NT2/D1 (cell line): ENCODE results near the gene NTN1.

Experiments used
- DNase-seq: peaks from one replicate; pipeline ENCODE4 v3.0.0-alpha.2; 2011; ENCODE audit warnings: low read depth, low spot score
- H3K27me3 ChIP-seq: 2 replicates; pipeline ENCODE4 v1.6.0; 2011; ENCODE audit warnings: mild to moderate bottlenecking; ENCODE audit not compliant: insufficient read length, insufficient read depth
- H3K36me3 ChIP-seq: 2 replicates; pipeline ENCODE4 v1.6.1; 2011; ENCODE audit warnings: mild to moderate bottlenecking, low read length, mixed read lengths; ENCODE audit not compliant: insufficient read depth, insufficient read length
- H3K4me1 ChIP-seq: 2 replicates; pipeline ENCODE4 v1.5.1; 2011; ENCODE audit not compliant: insufficient read depth, insufficient read length
- H3K4me3 ChIP-seq: 2 replicates; pipeline ENCODE4 v1.5.1; 2011; ENCODE audit warnings: low read depth; ENCODE audit not compliant: insufficient read length
- H3K9ac ChIP-seq: 2 replicates; pipeline ENCODE4 v1.6.0; 2011; ENCODE audit warnings: low read depth; ENCODE audit not compliant: insufficient read length
- H3K9me3 ChIP-seq: 2 replicates; pipeline ENCODE4 v1.5.1; 2011; ENCODE audit warnings: mild to moderate bottlenecking, low read length; ENCODE audit not compliant: insufficient read depth
- SUZ12 ChIP-seq: IDR thresholded peaks from 2 replicates; pipeline ENCODE4 v1.6.1; 2011; ENCODE audit not compliant: insufficient read length, insufficient read depth; ENCODE audit errors: extremely low read depth
- YY1 ChIP-seq: IDR thresholded peaks from 2 replicates; pipeline ENCODE4 v1.6.1; 2011; ENCODE audit not compliant: insufficient read length, insufficient read depth
- ZNF274 ChIP-seq: IDR thresholded peaks from 2 replicates; pipeline ENCODE4 v1.6.1; 2011; ENCODE audit warnings: mild to moderate bottlenecking, low read depth, low read length

Gene NTN1

DNA sequence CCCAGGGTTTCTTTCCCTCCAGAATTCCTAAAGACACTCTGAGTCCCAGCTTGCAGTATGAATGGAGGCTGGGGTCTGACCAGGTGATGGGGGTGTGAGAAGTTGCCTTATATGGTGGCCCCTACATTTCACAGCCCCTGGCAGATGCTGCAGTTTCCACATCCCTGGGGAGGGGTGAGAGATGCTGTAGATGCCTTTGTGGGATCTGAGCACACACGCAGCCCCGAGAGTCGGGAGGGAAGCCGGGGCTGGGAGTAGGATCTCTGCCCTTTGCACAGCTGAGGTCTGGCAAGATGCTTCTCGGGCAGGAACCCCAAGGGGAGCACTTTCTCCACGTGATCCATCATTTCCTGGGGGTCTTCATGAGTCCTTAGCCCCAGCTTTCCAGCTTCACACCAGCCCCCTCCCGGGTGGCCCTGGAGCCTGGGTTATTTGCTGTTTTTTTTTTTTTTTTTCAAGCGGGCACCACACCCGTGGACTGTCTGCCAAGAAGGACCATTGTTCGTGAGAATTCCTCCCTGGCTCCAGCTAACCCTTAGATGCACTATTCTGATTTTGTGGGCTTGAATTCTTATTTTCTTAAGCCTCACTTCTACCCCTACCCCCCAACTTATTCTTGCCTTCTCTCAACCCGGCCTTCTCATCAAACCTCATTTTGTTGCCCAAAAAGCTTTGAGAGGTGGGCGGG lies 50.6 kb downstream of the NTN1 start:
- no peak for DNase-seq
- no peaks in the 10 kb centered on the region for H3K36me3 ChIP-seq
- H3K4me3 ChIP-seq: no peak overlapping the region
- H3K9ac ChIP-seq: no peak overlapping the region
- TF ChIP-seq SUZ12: no peak
- TF ChIP-seq YY1: no peak
- TF ChIP-seq ZNF274: no peak
- H3K4me1 ChIP-seq: no peaks in the 10 kb centered on the region
- no peaks in the 10 kb centered on the region for H3K9me3 ChIP-seq
- no peaks in the 10 kb centered on the region for H3K27me3 ChIP-seq

DNA sequence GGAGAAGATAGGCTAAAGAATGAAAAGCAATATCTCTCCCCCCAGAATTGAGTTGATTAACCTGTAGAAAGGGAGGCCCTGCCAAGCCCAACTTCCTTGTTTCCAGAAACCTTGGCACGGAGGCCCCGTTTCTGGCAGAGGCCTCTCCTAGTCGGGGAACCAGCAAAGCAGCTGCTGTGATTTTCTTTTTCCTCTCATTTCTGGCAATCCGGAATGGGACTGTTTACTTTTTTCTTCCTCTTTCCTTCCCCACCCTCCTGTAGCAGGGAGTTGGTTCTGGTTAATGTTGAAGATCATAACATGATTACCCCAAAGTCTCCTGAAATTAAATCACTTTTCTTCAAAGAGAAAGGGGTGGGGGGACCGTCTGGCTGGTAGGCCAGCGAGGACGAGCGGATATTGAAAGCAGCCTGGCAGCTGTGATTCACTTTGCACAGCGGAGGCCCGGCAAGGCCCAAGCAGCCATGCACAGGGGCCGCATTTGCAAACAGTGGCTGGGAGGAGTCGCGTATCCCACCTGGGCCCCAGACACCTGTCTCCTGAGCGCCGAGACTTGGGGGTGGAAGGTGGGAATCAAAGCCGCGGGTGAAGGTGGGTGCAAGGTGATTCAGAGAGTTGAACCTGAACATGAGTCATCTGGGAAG lies 51.5 kb downstream of the NTN1 start:
- DNase-seq: no peak
- Histone ChIP-seq H3K4me3 (no peak overlapping the region), H3K9me3 (no peaks in the 10 kb centered on the region), H3K27me3 (no peaks in the 10 kb centered on the region), H3K36me3 (no peaks in the 10 kb centered on the region), H3K9ac (no peak overlapping the region), H3K4me1 (no peaks in the 10 kb centered on the region)
- TF ChIP-seq YY1 (no peak), ZNF274 (no peak), SUZ12 (no peak)

DNA sequence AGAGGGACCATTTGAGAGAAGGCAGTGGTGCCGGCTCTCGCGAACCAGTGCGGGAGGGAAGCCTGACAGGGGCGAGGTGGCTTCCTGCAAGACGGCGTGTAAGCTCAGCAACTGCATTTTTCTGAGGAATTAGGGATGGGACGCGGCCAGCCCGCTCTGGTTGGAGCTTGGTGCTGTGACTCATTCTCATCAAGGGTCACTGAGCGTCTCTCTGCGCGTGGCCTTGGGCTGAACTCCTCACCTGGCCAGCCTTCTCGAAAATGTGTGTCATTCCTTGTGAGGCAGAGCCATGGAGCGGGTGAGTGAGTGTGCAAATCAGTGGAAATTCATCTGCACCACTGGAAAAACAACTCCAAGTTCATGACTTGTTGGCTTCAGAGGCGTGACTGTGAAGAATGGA lies 52.8 kb downstream of the NTN1 start:
- no peaks in the 10 kb centered on the region for H3K36me3 ChIP-seq
- TF ChIP-seq ZNF274 (no peak), SUZ12 (no peak), YY1 (no peak)
- H3K4me3 ChIP-seq: no peak overlapping the region
- H3K27me3 ChIP-seq: no peaks in the 10 kb centered on the region
- no peak overlapping the region for H3K9ac ChIP-seq
- no peaks in the 10 kb centered on the region for H3K4me1 ChIP-seq
- no peak for DNase-seq
- H3K9me3 ChIP-seq: no peaks in the 10 kb centered on the region

DNA sequence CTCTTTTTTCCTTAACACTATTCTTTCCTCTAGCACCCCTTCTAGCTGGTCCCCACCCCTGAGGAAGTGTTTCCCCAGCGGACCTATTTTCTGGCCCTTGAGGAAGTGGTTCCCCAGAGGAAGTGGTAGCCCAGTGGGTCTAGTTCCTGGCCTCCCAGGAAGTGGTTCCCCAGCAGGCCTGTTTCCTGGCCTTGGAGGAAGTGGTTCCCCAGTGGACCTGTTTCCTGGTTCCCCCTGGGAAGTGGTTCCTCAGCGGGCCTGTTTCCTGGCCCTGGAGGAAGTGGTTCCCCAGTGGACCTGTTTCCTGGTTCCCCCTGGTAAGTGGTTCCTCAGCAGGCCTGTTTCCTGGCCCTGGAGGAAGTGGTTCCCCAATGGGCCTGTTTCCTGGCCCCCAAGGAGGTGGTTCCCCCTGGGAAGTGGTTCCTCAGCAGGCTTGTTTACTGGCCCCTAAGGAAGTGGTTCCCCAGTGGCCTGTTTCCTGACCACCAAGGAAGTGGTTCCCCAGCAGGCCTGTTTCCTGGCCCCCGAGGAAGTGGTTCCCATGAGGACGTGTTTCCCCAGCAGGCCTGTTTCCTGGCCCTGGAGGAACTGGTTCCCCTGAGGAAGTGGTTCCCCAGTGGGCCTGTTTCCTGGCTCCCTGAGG lies 58.3 kb downstream of the NTN1 start:
- Histone ChIP-seq H3K4me1 (no peaks in the 10 kb centered on the region), H3K9me3 (no peaks in the 10 kb centered on the region), H3K36me3 (no peaks in the 10 kb centered on the region), H3K9ac (no peak overlapping the region), H3K27me3 (no peaks in the 10 kb centered on the region), H3K4me3 (no peak overlapping the region)
- TF ChIP-seq YY1 (no peak), SUZ12 (no peak), ZNF274 (no peak)
- no peak for DNase-seq

DNA sequence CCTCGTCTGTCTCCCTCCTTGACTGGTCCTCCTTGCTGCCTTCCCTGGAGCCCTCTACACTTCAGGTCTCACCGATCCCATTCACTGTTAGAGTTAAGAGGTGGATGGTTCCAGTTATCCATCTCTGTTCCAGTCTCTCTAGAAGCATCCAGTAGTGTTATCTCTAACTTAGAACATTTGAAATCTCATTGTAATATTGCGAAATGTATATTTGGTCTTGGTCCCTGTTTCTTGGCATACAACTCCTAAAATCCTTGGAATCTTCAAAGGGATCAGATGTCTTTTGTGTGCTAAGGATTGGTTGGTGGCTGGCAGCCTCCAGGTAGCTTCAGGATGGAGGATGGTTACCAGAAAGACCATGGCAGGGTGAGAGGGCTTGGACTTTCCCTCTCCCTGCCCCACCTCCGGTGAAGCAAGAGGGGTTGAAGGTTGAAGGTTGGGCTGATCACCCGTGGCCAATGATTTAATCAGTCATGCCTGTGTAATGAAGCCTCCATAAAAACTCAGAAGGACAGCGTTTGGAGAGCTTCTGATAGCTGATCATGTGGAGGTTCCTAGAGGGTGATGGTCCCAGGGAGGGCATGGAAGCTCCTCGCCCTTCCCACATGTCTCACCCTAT lies 59.1 kb downstream of the NTN1 start:
- Histone ChIP-seq H3K4me1 (no peaks in the 10 kb centered on the region), H3K4me3 (no peak overlapping the region), H3K36me3 (no peaks in the 10 kb centered on the region), H3K27me3 (no peaks in the 10 kb centered on the region), H3K9me3 (no peaks in the 10 kb centered on the region), H3K9ac (no peak overlapping the region)
- no peak for TF ChIP-seq YY1
- TF ChIP-seq ZNF274: no peak
- no peak for TF ChIP-seq SUZ12
- no peak for DNase-seq

DNA sequence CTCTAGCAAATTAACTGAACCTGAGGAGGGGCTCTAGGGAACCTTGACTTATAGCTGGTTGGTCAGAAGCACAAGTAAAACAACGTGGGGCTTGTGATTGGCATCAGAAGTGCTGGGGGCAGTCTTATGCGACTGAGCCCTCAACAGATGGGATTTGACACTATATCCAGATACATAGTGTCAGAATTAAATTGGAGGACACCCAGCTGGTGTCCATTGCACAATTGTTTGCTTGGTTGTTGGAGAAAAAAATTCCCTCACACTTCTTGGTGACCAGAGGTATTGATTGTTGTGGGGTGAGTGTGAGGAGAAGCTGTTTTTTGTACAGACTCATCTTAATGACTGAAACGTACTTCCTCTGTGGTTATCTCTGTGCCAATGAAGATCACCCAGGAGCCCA lies 59.7 kb downstream of the NTN1 start:
- no peak for TF ChIP-seq YY1
- TF ChIP-seq ZNF274: no peak
- no peak for TF ChIP-seq SUZ12
- no peaks in the 10 kb centered on the region for H3K36me3 ChIP-seq
- no peaks in the 10 kb centered on the region for H3K27me3 ChIP-seq
- no peaks in the 10 kb centered on the region for H3K9me3 ChIP-seq
- no peaks in the 10 kb centered on the region for H3K4me1 ChIP-seq
- no peak for DNase-seq
- no peak overlapping the region for H3K9ac ChIP-seq
- no peak overlapping the region for H3K4me3 ChIP-seq

DNA sequence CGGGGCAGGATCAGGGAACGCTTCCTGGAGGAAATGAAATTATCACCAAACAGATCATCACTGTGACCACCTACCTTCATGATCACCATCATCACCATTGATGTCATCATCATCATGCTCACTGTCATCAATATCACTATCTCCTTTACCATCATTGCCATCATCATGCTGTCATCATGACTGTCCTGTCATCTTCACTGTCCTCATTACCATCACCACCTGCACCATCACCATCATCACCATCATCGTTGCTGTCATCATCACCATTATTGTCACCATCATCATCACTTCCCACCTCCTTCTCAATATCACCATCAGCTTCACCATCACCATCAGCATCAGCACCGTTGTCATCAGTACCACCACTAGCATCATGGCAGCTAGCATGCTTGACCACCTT lies 65.3 kb downstream of the NTN1 start:
- H3K36me3 ChIP-seq: peaks cover 5% of the 10 kb centered on the region
- H3K4me3 ChIP-seq: no peak overlapping the region
- no peak for TF ChIP-seq ZNF274
- no peak for TF ChIP-seq SUZ12
- TF ChIP-seq YY1: no peak
- H3K9me3 ChIP-seq: no peaks in the 10 kb centered on the region
- no peak overlapping the region for H3K9ac ChIP-seq
- no peaks in the 10 kb centered on the region for H3K4me1 ChIP-seq
- H3K27me3 ChIP-seq: no peaks in the 10 kb centered on the region
- DNase-seq: no peak
